Osteocyte (in vitro differentiated cells): ENCODE measurements around the gene SLC38A1. TPM values are rescaled to one million over a fixed set of nuclear protein-coding genes. Genes with fewer than 3 reads are reported as not detected.
"Not testable (repeated sequence)": the region's sequence is repeated elsewhere in the genome, so short reads cannot be mapped to it uniquely, and the experiment has no call there.

Source experiments
- DNase-seq: peaks from one replicate; pipeline ENCODE4 v3.0.0; 2021; ENCODE audit warnings: mixed read lengths; ENCODE audit not compliant: unreplicated experiment; ENCODE audit errors: extremely low spot score
- H3K27ac Mint-ChIP-seq: one replicate; pipeline ENCODE4 v1.8.0; 2021; ENCODE audit warnings: mild to moderate bottlenecking, mixed read lengths; ENCODE audit not compliant: unreplicated experiment
- H3K27me3 Mint-ChIP-seq: one replicate; pipeline ENCODE4 v1.8.0; 2021; ENCODE audit warnings: mixed read lengths; ENCODE audit not compliant: unreplicated experiment
- H3K36me3 Mint-ChIP-seq: one replicate; pipeline ENCODE4 v1.8.0; 2021; ENCODE audit warnings: mixed read lengths; ENCODE audit not compliant: unreplicated experiment
- H3K4me1 Mint-ChIP-seq: one replicate; pipeline ENCODE4 v1.8.0; 2021; ENCODE audit warnings: mixed read lengths; ENCODE audit not compliant: unreplicated experiment
- H3K4me3 Mint-ChIP-seq: one replicate; pipeline ENCODE4 v1.8.0; 2021; ENCODE audit warnings: mild to moderate bottlenecking, moderate library complexity, mixed read lengths; ENCODE audit not compliant: unreplicated experiment
- H3K9me3 Mint-ChIP-seq: one replicate; pipeline ENCODE4 v1.8.0; 2021; ENCODE audit warnings: mixed read lengths; ENCODE audit not compliant: unreplicated experiment
- CTCF ChIP-seq: fragments of 200-600 bp; sonication (generic); IDR thresholded peaks from 2 replicates; pipeline ENCODE4 v1.5.0; 2021; ENCODE audit warnings: antibody characterized with exemption, mild to moderate bottlenecking, moderate library complexity
- total RNA-seq: library from RNA; stranded (reverse); gene quantifications from 2 replicates; pipeline ENCODE4 v1.2.1, GENCODE V29; 2021

SLC38A1 gene
- total RNA-seq, 1 donor from 2014 or later = 132 TPM

- Mint-ChIP-seq H3K27ac (no peak overlapping the region), H3K27me3 (no peaks in the 10 kb centered on the region), H3K9me3 (peaks cover 13% of the 10 kb centered on the region), H3K4me1 (no peaks in the 10 kb centered on the region), H3K4me3 (no peak overlapping the region), H3K36me3 (no peaks in the 10 kb centered on the region)
- no peak for DNase-seq
- TF ChIP-seq CTCF = no peak
Observed at GRCh38 chr12:46168426-46168825, 100.4 kb downstream of the SLC38A1 start.

GRCh38 chr12:46167412-46167811 is 101.4 kb downstream of the SLC38A1 start:
- DNase-seq = no peak
- H3K9me3 Mint-ChIP-seq = peaks cover 13% of the 10 kb centered on the region
- no peaks in the 10 kb centered on the region for H3K4me1 Mint-ChIP-seq
- no peak for TF ChIP-seq CTCF
- H3K27ac Mint-ChIP-seq = no peak overlapping the region
- no peaks in the 10 kb centered on the region for H3K36me3 Mint-ChIP-seq
- H3K27me3 Mint-ChIP-seq = no peaks in the 10 kb centered on the region
- H3K4me3 Mint-ChIP-seq = no peak overlapping the region

DNA sequence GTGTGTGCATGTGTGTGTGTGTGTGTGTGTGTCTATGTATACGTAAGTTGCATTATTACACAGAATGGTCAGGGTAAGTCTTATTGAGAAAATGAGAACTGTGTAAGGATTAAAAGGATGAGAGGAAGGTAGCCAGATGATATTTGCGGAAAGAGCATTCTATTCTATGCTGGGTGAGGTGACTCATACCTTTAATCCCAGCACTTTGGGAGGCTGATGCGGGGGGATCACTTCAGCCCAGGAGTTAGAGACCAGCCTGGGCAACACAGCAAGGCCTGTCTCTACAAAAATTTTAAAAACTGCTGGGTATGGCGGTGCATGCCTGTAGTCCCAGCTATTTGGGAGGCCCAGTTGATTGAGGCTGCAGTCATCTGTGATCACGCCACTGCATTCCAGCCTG is 103.7 kb downstream of the SLC38A1 start:
- Mint-ChIP-seq H3K27ac (no peak overlapping the region), H3K4me1 (peaks cover 10% of the 10 kb centered on the region), H3K9me3 (peaks cover 13% of the 10 kb centered on the region), H3K36me3 (no peaks in the 10 kb centered on the region), H3K27me3 (no peaks in the 10 kb centered on the region), H3K4me3 (no peak overlapping the region)
- DNase-seq = no peak
- TF ChIP-seq CTCF = no peak

- Mint-ChIP-seq H3K27me3 (no peaks in the 10 kb centered on the region), H3K4me3 (no peak overlapping the region), H3K9me3 (peaks cover 13% of the 10 kb centered on the region), H3K4me1 (peaks cover 13% of the 10 kb centered on the region), H3K36me3 (no peaks in the 10 kb centered on the region), H3K27ac (no peak overlapping the region)
- DNase-seq = no peak
- no peak for TF ChIP-seq CTCF
Observed at GRCh38 chr12:46164186-46164761, 104.6 kb downstream of the SLC38A1 start.

DNA sequence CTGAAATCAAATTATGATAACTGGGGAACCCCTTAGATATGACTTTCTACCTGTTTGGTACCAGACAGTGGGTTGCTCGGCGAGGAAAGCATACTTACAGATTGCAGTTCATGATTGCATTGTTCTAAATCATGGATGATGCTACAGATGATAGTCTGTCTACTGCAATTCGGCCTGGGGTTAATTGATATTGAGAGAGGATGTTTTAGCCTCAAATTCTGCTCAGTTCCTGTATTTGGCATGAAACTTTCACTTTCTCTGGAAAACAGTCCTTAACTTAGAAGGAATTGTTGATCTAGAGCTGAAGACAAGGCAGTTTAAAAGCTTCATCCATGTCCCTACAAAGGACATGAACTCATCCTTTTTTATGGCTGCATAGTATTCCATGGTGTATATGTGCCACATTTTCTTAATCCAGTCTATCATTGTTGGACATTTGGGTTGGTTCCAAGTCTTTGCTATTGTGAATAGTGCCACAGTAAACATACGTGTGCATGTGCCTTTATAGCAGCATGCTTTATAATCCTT is 106.2 kb downstream of the SLC38A1 start:
- H3K27ac Mint-ChIP-seq, H3K4me3 Mint-ChIP-seq, H3K27me3 Mint-ChIP-seq, H3K9me3 Mint-ChIP-seq, H3K36me3 Mint-ChIP-seq, DNase-seq: not testable (repeated sequence)
- H3K4me1 Mint-ChIP-seq = peaks cover 18% of the 10 kb centered on the region
